GM18508 (cell line): Measurements from ENCODE around the gene NFATC3.
"Not testable (repeated sequence)": the region's sequence is repeated elsewhere in the genome, so short reads cannot be mapped to it uniquely, and the experiment has no call there.

Experiments used
- ATAC-seq: cut with Tn5 transposase; IDR thresholded peaks from one replicate; pipeline ENCODE4 v1.9.1; 2021; ENCODE audit warnings: moderate number of reproducible peaks; ENCODE audit not compliant: insufficient read depth, unreplicated experiment

NFATC3 gene

GRCh38 chr16:68088130-68088972, 3.2 kb downstream of the NFATC3 start:
- no peak for ATAC-seq

DNA sequence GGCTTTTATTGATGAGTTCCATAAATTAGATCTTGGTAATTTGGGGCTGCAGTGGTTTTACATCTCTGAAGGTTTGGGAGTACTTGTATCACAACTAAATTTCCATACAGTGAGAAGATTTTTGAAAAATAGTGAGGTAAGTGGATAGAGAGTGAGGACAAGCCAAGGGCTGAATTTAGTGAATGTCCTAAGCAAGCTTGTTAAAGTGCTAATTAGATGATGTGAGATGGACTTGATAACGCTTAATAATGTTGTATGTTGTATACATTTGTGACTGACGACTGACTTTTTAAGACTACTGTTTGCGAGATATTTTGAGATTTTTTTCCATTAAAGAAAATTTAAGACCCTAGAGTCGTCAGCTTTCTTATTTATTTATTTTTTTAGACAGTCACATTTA, 3.9 kb downstream of the NFATC3 start:
- no peak for ATAC-seq

GRCh38 chr16:68090130-68090529, 5.0 kb downstream of the NFATC3 start:
- no peak for ATAC-seq

DNA sequence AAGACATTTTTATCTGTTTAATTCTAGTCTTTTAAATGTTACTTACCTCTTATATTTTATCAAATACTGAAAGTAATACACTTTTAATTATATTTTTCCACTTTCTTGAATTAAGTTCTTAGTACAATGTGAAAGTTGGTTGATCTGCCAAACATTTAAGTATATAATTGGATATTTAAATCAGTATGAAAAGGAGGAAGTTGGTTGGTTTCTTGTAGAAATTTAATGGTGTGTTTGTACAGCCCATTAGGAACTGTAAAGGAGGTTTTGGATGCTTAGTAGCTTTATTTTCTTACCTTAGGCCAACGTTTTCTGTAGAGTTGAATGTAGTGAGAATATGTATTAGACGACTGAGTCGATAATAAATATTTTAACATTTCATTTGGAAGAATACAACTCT, 5.4 kb downstream of the NFATC3 start:
- no peak for ATAC-seq

- no peak for ATAC-seq
These were observed 6.5 kb downstream of the NFATC3 start for GRCh38 chr16:68091380-68092261.

DNA sequence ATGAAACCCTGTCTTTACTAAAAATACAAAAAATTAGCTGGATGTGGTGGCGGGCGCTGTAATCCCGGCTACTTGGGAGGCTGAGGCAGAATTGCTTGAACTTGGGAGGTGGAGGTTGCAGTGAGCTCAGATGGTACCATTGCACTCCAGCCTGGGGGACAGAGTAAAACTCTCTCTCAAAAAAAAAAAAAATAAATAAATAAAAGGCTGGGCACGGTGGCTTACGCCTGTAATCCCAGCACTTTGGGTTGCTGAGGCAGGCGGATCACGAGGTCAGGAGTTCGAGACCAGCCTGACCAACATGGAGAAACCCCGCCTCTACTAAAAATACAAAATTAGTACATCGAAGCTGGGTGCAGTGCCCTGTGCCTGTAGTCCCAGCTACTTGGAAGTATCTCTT, 7.1 kb downstream of the NFATC3 start:
- ATAC-seq, result not testable (repeated sequence)

DNA sequence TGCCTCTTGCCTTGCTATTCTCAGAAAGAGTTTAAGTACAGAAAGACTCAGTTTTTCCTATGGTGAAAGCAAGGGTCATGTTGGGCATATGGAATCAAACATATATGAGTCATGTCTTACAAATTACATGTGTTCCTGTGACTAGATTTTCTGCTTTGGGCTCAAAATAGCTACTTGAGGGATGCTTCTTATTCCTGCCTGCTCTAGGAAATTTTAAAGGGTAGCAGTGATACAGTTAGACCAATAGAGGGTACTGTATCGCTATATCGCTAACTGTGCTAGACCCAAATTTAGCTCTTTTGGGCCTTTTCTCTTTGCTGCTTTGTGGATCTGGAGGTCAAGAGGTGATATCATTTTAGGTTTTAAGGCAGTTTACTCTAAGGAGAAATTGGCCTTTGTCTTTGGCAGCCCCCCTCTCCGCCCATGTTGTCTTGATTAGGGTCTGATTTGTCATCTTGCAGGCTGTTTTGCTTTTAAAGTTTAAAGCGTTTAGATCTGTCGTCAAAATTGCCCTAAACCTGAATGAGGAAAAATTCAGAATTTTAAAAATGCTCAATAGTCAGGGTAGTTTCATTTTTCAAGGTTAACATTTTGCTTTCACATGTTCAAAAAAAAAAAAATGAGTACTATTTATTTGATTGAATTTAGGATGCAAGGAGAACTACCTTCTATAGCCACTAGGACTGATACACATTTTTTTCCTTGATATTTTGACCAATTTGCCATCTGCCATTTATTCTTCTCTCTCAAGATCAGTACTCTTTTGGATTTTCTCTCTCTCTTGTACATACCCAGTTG, 8.8 kb downstream of the NFATC3 start:
- ATAC-seq, result no peak

DNA sequence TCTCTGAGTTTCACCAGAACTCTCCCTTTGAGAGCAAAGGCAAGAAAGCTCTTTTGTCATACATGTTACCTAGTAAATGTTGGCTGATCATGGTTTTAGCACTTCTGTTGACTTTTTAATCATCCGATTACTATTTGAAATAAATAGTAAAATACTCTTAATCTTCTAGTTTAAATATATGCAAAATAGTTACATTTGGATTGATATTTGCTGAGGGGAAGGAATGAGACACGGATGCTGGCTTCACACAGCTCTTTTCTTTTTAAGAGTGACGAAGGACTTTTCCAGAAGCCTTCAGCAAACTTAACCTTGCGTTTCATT, 9.4 kb downstream of the NFATC3 start:
- ATAC-seq, result no peak

DNA sequence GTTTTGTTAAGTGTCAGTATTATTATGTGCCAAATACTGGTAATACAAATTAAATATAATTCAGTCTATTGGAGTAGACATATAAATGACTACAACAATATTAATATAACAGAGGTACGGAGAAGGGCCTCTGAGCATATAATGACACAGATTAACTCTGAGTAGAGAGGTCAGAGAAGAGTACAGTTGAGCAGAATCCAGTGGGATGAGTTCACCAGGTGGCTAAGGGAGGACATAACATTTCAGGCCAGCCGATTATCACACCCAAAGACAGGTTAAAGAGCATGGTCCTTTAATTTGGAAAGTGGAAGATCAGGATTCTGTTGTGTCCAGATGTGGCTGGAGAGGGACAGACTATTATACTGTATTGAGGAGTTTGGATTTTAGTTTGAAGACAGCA, 11.3 kb downstream of the NFATC3 start:
- no peak for ATAC-seq

- ATAC-seq, result no peak
These were observed 11.9 kb downstream of the NFATC3 start for GRCh38 chr16:68097088-68097487.

GRCh38 chr16:68097895-68098294, 12.7 kb downstream of the NFATC3 start:
- ATAC-seq, result no peak

DNA sequence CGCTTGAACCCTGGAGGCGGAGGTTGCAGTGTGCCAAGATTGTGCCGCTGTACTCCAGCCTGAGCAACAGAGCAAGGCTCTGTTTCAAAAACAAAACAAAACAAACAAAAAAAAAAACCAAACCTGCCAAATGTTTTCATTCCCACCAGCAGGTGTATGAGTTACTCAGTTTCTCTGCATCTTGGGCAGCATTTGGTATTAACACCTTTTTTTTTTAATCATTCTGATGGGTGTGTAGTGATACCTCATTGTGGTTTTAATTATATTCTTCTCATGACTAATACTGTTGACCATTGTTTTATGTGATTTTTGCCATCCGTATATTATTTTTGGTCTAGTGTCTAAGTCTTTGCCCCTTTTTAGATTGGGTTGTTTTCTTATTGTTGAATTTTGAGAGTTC, 15.3 kb downstream of the NFATC3 start:
- no peak for ATAC-seq

- ATAC-seq, result no peak
These were observed 20.4 kb downstream of the NFATC3 start for GRCh38 chr16:68105611-68106010.

DNA sequence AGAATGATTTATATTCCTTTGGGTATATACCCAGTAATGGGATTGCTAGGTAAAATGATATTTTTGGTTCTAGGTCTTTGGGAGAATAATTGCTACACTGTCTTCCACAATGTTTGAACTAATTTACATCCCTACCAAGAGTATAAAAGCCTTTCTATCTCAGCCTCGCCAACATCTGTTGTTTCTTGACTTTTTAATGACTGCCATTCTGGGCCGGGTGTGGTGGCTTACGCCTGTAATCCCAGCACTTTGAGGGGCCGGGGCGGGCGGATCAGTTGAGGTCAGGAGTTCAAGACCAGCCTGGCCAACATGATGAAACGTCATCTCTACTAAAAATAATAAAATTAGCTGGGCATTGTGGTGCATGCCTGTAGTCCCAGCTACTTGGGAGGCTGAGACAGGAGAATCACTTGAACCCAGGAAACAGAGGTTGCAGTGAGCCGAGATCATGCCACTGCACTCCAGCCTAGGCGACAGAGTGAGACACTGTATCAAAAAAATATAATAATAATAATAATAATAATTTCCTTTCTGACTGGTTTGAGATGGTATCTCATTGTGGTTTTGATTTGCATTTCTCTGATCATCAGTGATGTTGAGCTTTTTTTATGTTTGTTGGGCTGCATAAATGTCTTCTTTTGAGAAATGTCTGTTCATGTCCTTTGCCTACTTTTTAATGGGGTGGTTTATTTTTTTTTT, 22.2 kb downstream of the NFATC3 start:
- ATAC-seq, result not testable (repeated sequence)

GRCh38 chr16:68109156-68109555, 24.0 kb downstream of the NFATC3 start:
- not testable (repeated sequence) for ATAC-seq

DNA sequence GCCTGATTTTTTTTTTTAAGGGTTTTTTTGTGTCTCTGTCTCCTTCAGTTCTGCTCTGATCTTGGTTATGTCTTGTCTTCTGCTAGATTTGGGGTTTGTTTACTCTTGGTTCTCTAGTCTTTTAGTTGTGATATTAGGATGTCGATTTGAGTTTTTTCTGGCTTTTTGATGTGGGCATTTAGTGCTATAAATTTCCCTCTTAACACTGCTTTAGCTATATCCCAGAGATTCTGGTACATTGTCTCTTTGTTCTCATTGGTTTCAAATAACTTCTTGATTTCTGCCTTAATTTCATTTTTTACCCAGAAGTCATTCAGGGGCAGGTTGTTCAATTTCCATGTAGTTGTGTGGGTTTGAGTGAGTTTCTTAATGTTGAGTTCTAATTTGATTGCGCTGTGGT, 25.4 kb downstream of the NFATC3 start:
- not testable (repeated sequence) for ATAC-seq

GRCh38 chr16:68111379-68111778, 26.2 kb downstream of the NFATC3 start:
- no peak for ATAC-seq

DNA sequence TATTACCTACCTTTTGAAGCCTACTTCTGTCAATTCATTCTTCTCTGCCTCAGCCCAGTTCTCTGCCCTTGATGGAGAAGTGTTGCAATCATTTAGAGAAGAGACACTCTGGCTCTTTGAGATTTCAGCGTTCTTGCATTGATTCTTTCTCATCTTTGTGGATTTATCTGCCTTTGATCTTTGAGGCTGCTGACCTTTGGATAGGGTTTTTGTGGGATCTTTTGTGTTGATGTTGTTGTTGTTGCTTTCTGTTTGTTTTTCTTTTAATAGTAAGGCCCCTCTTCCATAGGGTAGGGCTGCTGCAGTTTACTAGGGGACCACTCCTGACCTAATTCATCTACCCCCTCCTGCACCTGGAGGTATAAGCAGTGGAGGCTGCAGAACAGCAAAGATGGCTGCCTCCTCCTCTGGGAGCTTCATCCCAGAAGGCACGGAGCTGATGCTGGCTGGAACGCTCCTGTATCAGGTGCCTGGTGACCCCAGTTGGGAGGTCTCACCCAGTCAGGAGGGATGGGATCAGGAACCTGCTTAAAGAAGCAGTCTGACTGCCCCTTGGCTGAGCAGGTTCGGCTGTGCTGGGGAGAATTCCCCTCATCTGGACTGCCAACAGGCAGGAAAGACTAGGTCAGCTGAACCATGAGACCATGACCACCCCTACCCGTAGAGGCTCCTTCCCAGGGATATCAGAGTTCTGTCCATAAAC, 28.0 kb downstream of the NFATC3 start:
- no peak for ATAC-seq

DNA sequence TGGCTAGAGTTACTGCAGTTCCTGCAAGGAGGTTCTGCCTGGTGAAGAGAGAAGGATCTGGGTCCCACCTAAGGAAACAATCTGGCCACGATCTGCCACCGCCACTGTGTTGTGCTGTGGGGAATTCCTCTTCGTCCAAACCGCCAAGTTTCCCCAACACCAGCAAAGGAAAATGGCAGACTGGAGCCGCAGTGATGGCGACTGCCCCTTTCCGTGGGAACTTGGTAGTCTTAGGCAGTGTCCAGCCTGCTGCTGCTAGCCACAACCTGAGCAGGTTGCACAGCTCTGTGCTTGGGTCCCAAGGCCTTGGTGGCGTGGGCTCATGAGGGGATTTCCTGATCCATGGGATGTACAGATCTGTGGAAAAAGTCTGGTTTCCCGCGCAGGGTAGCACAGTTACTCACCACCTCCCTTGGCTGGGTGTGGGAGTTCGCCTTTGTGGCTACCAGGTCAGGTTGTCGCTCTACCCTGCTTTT, 28.6 kb downstream of the NFATC3 start:
- ATAC-seq, result no peak
